ENCODE results near the gene KYAT1.

KYAT1 gene

DNA sequence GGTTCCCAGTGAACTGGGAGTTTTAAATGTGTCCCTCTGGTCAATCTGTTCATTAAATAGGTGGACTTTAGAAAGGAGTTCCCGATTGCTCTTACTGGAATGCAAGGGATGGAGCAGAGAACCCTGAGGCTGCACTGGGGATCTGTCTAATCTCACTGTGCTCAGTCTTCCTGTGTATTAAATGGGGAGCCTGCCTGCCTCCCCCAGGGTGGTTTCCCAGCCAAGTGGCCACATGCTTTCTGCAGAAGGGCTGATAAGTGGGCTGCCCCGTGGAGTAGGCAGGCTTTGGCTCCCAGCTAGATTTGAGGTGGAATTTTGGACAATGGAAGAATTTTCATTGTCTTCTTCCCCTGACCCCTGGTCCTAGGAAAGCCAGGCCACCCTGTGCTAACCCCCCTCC is 25.0 kb upstream of the KYAT1 start:
- no peak for DNase-seq

DNA sequence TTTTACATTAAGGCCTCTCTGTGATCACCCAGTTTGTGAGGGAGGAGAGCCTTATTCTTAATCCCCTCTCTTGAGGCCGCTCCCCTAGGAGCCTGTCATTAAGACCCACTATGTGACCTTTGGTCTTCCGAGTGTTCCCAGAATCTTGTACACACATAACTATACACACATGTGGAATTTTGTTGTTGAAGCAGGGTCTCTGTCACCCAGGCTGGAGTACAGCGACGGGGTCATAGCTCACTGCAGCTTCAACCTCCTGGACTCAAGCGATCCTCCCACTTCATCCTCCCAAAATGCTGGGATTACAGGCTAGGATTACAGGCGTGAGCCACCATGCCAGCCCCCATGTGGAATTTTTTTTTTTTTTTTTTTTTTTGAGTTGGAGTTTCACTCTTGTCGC is 24.2 kb upstream of the KYAT1 start:
- DNase-seq: no peak

DNA sequence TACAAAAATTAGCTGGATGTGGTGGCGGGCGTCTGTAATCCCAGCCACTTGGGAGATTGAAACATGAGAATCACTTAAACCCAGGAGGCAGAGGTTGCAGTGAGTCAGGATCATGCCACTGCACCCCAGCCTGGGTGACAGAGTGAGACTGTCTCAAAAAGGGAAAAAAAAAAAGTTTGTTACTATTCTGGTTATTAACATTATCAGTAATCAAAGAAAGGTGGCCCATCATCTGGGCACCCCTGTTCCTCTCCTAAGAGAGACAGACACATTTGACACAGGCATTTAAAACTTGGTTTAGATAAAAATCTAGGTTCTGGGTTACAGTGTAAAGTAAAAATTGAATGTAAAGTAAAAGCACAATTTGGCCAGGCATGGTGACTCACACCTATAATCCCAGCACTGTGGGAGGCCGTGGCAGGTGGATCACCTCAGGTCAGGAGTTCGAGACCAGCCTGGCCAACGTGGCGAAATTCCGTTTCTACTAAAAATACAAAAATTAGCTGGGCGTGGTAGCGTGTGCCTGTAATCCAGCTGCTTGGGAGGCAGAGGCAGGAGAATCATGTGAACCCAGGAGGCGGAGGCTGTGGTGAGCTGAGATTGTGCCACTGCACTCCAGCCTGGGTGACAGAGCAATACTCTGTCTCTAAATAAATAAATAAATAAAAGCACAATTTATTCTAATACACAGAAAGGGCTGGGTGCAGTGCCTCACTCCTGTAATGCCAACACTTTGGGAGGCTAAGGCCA is 22.3 kb upstream of the KYAT1 start:
- no peak for DNase-seq

DNA sequence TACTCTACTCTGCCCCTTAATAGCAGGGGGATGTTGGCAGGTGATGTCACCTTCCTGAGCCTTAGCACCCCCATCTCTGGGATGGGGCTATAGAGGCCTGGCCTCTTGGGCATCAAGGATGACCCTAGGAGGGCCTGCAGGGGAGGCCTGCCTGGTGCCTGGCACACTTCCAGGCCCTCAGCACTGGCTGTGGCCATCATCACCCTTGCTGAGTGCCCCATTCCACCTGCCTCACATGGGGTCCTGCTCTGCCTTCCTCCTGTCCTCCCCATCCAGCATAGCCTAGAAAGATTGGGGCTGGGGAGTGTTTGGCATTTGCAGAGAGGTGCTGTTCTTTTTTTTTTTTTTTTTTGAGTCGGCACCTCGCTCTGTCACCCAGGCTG is 21.3 kb upstream of the KYAT1 start:
- no peak for DNase-seq

DNA sequence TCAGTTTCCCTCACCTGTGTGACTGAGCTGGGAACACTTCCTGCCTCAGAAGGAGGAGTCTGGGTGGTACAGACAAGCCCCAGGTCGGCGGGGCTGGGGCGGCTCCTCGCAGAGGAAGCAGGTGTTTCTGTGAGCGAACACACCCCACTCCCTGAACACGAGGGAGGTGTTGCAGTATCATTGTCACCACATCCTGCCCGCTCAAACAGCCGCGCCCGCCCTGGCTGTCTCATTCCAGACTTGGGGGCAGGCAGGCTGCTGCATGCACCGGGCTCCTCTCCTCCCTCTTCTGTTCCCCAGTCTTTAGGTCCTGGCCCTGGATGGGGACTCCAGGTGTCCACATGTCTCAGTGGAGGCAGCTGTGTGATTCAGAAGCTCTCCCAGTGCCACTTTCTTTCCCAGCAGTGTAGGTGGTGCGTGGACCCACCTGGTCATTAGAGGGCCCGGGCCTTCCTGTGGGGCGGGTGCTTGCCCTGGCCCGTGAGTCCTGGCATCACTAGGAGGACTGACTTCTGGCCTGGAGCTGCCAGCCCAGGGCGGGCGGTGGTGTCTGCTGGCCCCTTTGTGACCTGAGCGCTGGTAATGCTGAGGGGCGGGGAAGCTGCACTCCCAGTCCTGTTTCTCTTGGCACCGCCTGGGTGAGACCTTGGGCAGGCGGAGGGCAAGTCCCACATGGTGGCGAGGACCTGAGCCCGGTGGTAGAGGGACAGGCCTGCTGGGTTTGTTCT is 20.8 kb upstream of the KYAT1 start:
- no peak for DNase-seq

DNA sequence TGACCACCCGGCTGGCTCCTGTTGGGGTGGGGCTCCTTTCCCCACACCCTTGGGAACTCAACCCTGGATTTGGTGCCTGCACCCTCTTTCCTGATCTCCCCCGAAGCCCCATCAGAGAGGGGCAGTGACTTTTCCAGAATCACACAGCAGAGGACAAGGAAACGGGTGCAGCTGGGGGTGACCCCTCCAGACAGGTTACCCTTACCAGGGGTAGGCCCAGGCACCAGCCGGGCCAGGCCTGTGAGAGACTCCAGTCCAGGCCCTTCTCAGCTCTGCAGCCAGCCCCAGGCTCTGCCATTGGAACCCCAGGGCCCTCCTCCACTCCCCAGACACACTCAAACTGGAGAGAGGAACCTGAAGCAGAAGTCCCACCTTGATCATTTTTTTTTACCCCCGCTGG is 20.1 kb upstream of the KYAT1 start:
- no peak for DNase-seq

DNA sequence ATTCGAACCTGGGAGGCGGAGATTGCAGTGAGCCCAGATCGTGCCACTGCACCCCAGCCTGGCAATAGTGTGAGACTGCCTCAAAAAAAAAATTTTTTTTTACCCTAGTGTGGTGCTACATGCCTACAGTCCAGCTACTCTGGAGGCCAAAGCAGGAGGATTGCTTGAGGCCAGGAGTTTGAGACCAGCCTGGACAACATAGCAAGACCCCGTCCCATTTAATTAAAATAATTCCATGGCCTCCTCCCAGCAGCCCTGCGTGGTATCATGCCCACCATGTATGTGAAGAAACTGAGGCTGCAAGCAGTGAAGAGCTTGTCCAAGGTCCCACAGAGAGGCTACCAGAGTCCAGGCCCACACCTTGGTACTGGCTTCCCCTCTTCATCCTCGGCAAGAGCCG is 19.6 kb upstream of the KYAT1 start:
- no peak for DNase-seq

DNA sequence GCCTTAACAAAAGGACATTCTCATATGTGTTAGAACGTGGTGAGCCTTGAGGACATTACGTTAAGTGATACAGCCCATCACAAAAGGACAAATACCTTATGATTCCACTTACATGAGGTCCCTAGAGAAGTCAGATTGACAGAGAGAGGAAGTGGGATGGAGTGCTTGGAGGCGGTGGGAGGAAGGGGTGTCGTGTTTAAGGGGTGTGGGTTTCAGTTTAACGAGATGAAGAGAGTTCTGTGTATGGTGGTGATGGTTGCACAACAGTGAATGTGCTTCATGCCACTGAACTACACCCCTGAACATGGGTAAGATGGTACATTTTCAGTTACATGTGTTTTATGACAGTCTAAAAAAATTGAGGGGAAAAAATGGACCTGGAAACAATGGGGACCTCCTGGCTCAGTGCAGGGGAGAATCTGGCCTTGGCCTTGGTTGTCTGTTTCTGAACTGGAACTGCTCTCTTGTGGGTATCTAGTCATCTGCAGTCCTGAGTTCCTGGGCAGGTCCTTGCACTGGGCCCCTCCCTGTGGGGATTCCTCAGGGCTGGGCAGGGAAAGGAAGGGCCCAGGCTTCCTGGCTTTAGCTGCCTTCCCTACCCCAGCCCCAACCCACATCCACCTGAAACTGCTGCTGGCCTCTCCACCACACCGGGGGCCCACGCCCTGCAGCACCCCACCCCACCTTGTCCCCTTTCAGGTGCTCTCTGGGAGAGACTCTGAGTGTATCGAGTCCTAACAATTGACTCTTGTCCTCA is 18.0 kb upstream of the KYAT1 start:
- no peak for DNase-seq

DNA sequence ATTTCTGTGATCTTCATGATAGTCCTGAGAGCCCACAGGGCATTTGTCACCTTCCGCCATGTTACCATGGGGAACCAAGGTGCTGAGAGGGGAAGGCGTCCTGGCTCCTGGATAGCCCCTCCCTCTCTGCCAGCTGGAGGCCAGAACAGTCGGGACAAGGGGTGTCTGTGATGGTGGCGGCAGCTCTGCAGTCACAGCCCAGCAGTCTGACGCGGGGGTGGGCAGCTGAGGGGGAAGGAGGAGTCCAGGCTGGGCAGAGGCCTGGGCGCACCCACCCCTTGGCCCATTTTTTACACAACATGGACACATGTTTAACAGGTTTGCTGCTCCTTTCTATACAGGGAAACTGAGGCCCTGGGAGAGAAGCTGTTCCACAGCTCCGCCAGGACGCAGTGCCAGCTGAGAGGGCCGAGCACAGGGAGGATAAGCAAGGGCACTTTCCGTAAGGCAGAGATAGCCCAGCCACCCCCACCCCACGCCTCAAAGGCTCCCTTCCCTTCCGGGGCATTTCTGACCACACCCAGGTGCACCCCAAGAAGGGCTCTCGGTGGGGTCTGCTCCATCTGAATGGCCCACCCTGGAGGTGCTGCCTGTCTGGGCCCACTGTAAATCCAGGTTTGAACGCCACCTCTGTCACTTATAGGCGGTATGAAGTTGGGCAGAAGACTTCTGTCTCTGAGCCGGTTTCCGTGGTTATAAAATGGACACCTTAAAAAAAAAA is 17.3 kb upstream of the KYAT1 start:
- DNase-seq: no peak

DNA sequence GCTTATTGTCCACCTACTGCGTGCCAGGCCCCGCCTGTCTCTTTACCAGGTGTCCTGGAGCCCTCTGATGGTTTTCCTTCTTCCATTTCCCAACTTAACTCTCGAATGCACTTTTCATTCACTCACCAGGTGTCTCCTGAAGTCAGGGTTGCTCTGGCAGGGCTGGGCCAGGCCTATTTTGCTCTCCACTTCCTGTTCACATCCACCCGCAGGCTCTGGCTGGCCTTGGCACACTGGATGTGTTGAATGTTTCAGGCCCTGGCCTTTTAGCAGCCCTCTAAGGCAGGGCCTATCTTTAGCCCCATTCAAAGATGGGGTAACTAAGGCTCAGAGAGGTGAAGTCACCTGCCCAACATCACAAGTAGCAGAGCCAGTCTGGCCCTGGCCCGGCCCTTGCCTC is 16.6 kb upstream of the KYAT1 start:
- no peak for DNase-seq

DNA sequence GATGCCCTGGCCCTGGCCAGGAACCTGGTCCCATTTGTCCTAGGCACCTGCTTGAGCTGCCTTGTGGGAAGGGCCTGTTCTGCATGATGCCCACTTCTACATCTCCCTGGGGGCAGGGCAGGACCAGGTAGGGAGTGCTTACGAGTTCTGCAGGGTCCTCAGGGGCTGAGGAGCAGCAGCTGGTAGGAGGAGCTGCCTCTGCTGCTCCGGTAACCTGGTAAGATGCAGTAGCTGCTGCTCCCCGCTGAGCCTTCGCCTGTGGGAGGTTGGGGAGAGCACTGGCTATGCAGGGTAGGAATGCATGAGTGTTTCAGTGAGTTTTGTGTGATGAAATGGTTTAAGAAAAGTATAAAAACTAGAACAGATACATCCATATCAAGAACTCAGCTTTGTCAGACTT is 13.8 kb upstream of the KYAT1 start:
- DNase-seq: no peak

DNA sequence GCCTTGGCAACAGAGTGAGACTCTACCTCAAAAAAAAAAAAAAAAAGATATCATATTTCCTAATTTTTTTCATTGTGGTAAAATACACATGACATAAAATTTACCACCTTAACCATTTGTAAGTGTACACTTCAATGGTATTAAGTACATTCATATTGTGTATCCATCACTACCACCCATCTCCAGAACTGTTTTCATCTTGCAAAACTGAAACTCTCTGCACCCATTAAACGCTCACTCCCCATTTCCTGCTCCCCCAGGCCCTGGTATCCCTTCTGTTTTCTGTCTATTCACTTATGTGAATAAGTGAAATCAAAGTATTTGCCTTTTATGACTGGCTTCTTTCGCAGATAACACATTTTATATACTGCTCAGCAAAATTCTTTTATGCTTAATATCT is 13.0 kb upstream of the KYAT1 start:
- DNase-seq: no peak

DNA sequence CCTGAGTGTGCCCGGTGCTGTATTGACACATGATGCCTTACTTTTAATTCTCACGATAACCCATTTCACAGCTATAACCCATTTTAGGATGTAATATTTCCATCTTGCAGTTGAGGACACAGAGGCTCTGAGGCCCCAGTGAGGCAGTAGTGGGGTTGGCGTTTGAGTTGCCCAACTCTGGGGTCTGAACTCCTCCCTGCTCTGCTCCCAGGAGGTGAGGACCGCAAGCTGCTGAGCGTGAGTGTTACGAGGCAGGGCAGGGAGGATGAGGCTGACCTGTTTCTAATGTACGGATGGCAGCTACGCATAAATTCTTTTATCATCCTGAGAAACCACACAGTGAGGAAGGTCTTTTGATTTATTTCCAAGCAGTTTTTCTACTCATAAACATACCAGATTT is 11.6 kb upstream of the KYAT1 start:
- DNase-seq: no peak

DNA sequence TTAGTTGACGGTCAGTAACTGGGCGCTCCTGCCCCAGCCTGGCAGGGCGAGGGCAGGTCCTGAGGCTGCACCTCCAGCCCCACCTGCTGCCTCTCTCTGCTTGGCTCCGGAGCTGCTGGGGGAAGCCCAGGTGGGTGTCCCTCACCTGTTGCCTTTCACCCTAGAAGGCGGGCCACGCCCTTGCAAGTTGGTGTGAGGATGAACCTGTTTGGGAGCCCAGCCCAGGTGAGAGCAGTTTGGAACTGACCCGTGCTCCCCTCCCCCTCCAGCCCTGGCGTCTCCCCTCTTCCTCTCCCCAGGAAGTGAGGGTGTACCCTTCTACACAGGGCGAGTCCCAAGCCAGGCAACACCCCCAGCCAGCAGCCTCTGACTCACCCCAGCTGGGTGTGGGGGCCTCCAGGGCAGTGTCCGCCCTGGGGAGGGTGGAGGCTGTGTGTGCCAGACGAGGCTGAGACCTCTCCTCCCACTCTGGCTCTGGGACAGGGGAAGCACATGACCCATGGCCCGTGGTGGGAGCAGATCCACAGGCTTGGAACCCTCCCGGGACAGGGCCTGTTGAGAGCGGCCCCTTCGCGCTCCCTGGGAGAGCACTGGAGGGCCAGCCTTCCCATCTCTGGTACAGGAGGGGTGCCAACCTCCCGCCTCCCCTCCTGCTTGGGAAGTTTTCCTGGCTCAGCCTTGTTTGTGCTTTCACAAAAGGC is 10.6 kb upstream of the KYAT1 start:
- DNase-seq: no peak

DNA sequence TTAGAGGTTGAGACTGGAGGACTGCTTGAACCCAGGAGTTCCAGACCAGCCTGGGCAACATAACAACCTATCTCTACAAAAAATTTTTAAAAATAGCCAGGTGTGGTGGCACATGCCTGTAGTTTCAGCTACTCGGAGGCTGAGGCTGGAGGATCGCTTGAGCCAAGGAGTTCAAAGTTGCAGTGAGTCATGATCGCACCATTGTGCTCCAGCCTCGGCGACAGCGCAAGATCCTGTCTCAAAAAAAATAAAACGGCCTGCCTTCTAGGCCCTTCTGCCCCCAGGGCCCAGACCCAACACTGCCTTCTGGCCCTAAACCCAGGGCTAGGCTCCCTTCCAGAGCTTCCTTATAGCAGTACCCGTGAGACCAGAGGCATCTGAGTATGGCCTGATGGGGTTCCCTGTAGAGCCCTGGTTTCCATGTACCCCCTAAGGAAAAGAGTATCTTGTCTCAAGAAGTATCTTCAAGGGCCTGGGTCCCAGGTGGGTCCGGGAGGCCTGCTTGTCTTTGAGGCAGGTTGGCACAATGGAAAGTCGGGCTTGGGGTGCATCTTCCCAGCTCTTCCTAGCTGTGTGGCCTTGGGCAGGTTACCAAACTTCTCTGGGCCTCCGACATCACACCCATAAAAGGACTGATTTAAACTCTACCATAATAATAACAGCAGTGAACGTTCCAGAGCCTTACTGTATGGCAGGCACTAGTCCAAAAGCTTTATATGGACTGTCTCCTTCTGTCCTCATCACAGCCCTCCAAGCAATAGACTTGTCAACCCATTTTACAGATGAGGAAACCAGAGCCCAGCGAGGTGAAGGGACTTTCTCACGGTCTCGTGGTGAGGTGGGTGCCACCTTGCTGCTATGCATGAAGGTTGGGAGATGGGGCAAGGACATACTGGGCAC is 9.8 kb upstream of the KYAT1 start:
- DNase-seq: no peak

DNA sequence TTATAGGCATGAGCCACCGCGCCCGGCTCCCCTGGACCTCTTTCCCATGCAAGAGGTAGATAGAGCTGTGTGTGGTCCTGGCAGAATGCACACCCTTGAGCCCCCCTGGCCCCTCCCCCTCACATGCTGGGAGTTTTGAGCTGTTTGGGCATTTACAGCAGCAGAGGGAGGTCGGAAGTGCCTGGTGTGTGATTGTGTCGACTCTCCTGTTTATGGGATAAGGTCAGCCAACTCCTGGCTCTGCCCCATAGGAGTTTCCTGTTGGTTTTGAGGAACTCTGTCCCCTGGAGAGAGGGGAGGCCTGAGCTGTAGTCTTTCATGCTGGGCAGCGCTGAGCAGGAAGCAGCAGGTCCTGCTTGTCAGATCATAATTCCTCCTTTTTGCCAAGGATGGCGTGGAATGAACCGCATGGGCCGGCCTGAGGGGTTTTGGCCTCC is 6.2 kb upstream of the KYAT1 start:
- no peak for DNase-seq

DNA sequence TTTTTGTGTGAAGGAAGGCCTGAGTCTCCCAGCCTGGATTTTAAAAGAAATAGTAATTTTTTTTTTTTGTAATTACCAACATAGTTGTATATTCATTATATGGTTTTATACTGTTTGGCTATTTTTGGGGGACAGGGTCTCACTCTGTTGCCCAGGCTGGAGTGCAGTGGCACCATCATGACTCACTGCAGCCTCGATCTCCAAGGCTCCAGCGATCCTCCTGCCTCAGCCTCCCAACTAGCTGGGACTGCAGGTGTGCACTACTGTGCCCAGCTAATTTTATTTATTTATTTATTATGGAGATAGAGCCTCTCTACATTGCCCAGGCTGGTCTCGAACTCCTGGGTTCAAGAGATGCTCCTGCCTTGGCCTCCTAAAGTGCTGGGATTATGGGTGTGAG is 5.3 kb upstream of the KYAT1 start:
- no peak for DNase-seq

DNA sequence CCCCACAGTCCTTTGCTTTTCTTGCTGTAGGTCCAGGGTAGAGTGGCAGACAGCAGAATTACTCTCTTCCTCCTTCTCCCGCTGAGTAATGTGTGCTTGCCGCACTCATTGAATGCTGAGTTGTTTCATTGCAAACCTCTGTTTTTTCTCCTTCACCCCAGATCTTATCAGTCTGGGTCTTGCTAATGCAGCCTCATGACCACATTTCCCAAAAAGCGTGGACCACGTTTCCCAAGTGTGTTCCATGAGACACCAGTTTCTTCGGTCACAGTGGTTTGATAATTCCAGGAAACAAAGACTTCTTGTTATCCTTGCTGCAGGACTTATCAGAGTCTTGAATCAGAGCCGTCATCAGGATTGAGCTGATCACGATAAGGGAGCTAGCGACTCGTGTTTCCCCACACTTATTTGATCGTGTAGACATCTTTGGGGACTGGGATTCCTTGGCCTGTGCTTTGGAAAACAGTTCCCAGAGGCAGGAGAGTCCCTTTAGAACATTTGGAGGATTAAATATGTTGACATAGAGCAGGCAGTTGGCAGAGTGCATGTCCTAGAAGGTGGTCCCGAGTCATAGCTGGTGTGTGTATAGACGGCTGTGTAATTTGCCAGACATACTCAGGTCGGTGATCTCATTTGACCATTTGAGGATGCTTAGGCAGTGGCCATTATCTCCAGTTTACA is 4.6 kb upstream of the KYAT1 start:
- DNase-seq: no peak

DNA sequence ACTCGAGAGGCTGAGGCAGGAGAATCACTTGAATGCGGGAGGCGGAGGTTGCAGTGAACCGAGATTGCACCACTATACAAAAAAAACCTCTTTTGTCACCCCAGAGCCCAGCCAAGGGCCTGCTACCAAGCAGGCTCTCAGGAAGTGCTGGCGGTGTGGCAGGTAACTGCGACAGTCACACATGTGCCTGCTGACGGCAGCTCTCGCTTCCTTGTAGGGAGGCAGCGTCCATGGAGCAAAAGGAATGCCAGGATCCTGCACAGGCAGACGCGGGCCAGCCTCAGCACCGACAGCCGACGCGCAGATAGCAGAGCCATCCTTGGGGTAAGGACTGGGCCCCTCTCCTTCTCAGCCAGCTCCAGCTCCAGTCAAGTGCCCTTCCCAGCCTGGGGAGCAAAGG is 4.0 kb upstream of the KYAT1 start:
- no peak for DNase-seq

DNA sequence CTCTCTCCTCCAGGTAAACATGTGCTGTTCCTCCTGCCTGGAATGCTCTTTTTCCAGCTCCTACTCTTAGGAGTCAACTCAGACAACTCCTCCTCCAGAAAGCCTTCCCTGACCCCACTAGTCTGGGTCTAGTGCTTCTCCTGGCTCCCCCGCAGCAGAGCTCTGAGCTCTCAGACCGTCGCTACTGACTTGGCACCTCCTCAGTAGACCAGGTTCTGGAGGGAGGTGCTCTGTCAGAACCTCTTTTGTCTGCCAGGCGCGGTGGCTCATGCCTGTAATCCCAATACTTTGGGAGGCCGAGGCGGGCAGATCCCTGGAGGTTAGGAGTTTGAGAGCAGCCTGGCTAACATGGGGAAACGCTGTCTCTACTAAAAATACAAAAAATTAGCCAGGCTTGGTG is 3.6 kb upstream of the KYAT1 start:
- DNase-seq: no peak

DNA sequence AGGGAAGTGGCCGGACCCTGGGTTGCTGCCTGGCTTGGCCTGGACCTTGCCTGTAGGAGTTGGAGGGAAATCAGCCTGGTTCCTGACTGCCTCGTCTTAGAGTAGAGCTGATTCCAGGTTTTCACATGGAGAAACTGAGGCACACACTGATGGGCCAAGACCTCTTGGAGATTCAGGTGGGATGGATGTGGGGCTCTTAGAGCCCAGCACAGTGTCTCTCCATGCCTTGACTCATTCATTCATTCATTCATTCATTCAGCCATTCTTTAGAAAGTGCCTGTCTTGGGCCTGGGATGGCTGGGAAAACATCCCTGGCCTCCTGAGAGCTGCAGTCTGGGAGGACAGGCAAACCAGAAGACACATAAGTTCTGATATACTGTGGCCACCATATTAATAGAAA is 2.4 kb upstream of the KYAT1 start:
- DNase-seq: no peak

Data from amniotic stem cell (primary cell).